ENCODE data around the gene ABCG4. TPM values are rescaled to one million over a fixed set of nuclear protein-coding genes. Genes with fewer than 3 reads are reported as not detected.

ABCG4 gene
- polyA plus RNA-seq (2013, experiment 1 of 2) = 0.31 TPM
- polyA plus RNA-seq (2013, experiment 2 of 2) = 0.36 TPM

GRCh38 chr11:119149018-119149785 is at the start of gene ABCG4:
Gene ABCG4, plus strand, starts transcription at chr11:119149052. Its CDS starts 914 bp downstream, at chr11:119149966.
- H3K4ac ChIP-seq (ENCODE audit: low read length) = no peak within 1 kb of the TSS
- peak within 1 kb of the TSS; percentile 44 for H2BK15ac ChIP-seq (ENCODE audit: low read length)
- peak within 1 kb of the TSS; percentile 43 for H2AK5ac ChIP-seq (ENCODE audit: low read depth, low read length)
- no peak within 1 kb of the TSS for H3K27ac ChIP-seq (replicated peaks; ENCODE audit: low read length)
- no peak within 1 kb of the TSS for H4K91ac ChIP-seq (ENCODE audit: low read depth, low read length, poor library complexity)
- H3K4me1 ChIP-seq (ENCODE audit: control insufficient read depth in 2 of 2, insufficient read depth in 1 of 2, low read depth in 1 of 2, low read length in 2 of 2) = peaks cover 3 to 14% of the 10 kb centered on the region in 2 donors
- H3K18ac ChIP-seq (ENCODE audit: low read length) = peak within 1 kb of the TSS; percentile 90
- H3K4me3 ChIP-seq (ENCODE audit: low read length in 2 of 2) = peak within 1 kb of the TSS; percentile 42 to 80
- DNase-seq (ENCODE audit: low spot score) = peak; percentile 35
- H2BK12ac ChIP-seq (ENCODE audit: low read length) = no peak within 1 kb of the TSS
- no peak within 1 kb of the TSS for H2BK120ac ChIP-seq (ENCODE audit: low read depth, low read length)
- peaks cover 3 to 85% (median 44%) of the 10 kb centered on the region in 3 experiments for H3K27me3 ChIP-seq (ENCODE audit: control insufficient read depth in 3 of 3, insufficient read depth in 3 of 3, low read depth in 1 of 3, low read length in 3 of 3)
- peak within 1 kb of the TSS; percentile 47 for H2BK5ac ChIP-seq (ENCODE audit: low read length)
- H3K4me2 ChIP-seq (ENCODE audit: insufficient read depth, low read length, poor library complexity, severe bottlenecking) = peak within 1 kb of the TSS; percentile 90
- H3K9me3 ChIP-seq (replicated peaks in 1 of 2; ENCODE audit: control insufficient read depth in 2 of 2, insufficient read depth in 1 of 2, low read depth in 1 of 2, low read length in 2 of 2) = no peaks in the 10 kb centered on the region
- no peaks in the 10 kb centered on the region for H3K36me3 ChIP-seq (replicated peaks in 1 of 2; ENCODE audit: control insufficient read depth in 2 of 2, insufficient read depth in 2 of 2, low read length in 2 of 2)
- peak within 1 kb of the TSS; percentile 82 for H3K9ac ChIP-seq (ENCODE audit: low read depth, low read length, poor library complexity)
- no peak within 1 kb of the TSS for H3K14ac ChIP-seq (ENCODE audit: low read length)
- no CpG with 5 or more reads among the region's 73 CpGs for WGBS, 2 donors (ENCODE audit: extremely low coverage in 2 of 2, insufficient read length in 2 of 2, insufficient replicate concordance in 1 of 2)
- H3K79me1 ChIP-seq (ENCODE audit: low read depth, low read length) = no peaks in the 10 kb centered on the region
- peak within 1 kb of the TSS; percentile 96 for H2AFZ ChIP-seq (ENCODE audit: low read length)
- H4K8ac ChIP-seq (ENCODE audit: low read depth, low read length) = no peak within 1 kb of the TSS
- peak within 1 kb of the TSS; percentile 76 for H3K23ac ChIP-seq (ENCODE audit: low read depth, low read length, poor library complexity)

GRCh38 chr11:119099711-119100110 is 49.1 kb upstream of the ABCG4 start:
- Histone ChIP-seq H3K27me3 (ENCODE audit: control insufficient read depth in 3 of 3, insufficient read depth in 3 of 3, low read depth in 1 of 3, low read length in 3 of 3) (no peaks in the 10 kb centered on the region), H3K18ac (ENCODE audit: low read length) (no peak overlapping the region), H3K9ac (ENCODE audit: low read depth, low read length, poor library complexity) (no peak overlapping the region), H3K79me1 (ENCODE audit: low read depth, low read length) (peaks cover 10% of the 10 kb centered on the region), H3K14ac (ENCODE audit: low read length) (no peak overlapping the region), H4K8ac (ENCODE audit: low read depth, low read length) (no peak overlapping the region), H2BK5ac (ENCODE audit: low read length) (no peak overlapping the region), H2BK15ac (ENCODE audit: low read length) (no peak overlapping the region), H4K91ac (ENCODE audit: low read depth, low read length, poor library complexity) (no peak overlapping the region), H3K27ac (replicated peaks; ENCODE audit: low read length) (no peak overlapping the region), H3K9me3 (replicated peaks in 1 of 2; ENCODE audit: control insufficient read depth in 2 of 2, insufficient read depth in 1 of 2, low read depth in 1 of 2, low read length in 2 of 2) (no peaks in the 10 kb centered on the region), H3K36me3 (replicated peaks in 1 of 2; ENCODE audit: control insufficient read depth in 2 of 2, insufficient read depth in 2 of 2, low read length in 2 of 2) (peaks cover 20 to 28% of the 10 kb centered on the region in 2 donors), H3K23ac (ENCODE audit: low read depth, low read length, poor library complexity) (no peak overlapping the region), H2BK120ac (ENCODE audit: low read depth, low read length) (no peak overlapping the region), H2AK5ac (ENCODE audit: low read depth, low read length) (no peak overlapping the region), H3K4me3 (ENCODE audit: low read length in 2 of 2) (no peak overlapping the region), H3K4me2 (ENCODE audit: insufficient read depth, low read length, poor library complexity, severe bottlenecking) (no peak overlapping the region), H2AFZ (ENCODE audit: low read length) (no peak overlapping the region), H3K4me1 (ENCODE audit: control insufficient read depth in 2 of 2, insufficient read depth in 1 of 2, low read depth in 1 of 2, low read length in 2 of 2) (peaks cover 9% of the 10 kb centered on the region in 2 donors), H3K4ac (ENCODE audit: low read length) (no peak overlapping the region), H2BK12ac (ENCODE audit: low read length) (no peak overlapping the region)
- no peak for DNase-seq (ENCODE audit: low spot score)
- no CpG with 5 or more reads among the region's 6 CpGs for WGBS, 2 donors (ENCODE audit: extremely low coverage in 2 of 2, insufficient read length in 2 of 2, insufficient replicate concordance in 1 of 2)

- no peak overlapping the region for H3K27ac ChIP-seq (replicated peaks; ENCODE audit: low read length)
- peak overlapping the region; percentile 69 for H2BK5ac ChIP-seq (ENCODE audit: low read length)
- H3K9ac ChIP-seq (ENCODE audit: low read depth, low read length, poor library complexity) = peak overlapping the region; percentile 81
- peak overlapping the region; percentile 6 for H2AK5ac ChIP-seq (ENCODE audit: low read depth, low read length)
- no peaks in the 10 kb centered on the region for H3K9me3 ChIP-seq (replicated peaks in 1 of 2; ENCODE audit: control insufficient read depth in 2 of 2, insufficient read depth in 1 of 2, low read depth in 1 of 2, low read length in 2 of 2)
- H3K4me1 ChIP-seq (ENCODE audit: control insufficient read depth in 2 of 2, insufficient read depth in 1 of 2, low read depth in 1 of 2, low read length in 2 of 2) = peaks cover 9% of the 10 kb centered on the region in 2 donors
- H4K8ac ChIP-seq (ENCODE audit: low read depth, low read length) = no peak overlapping the region
- no peak for DNase-seq (ENCODE audit: low spot score)
- peaks cover 20 to 28% of the 10 kb centered on the region in 2 donors for H3K36me3 ChIP-seq (replicated peaks in 1 of 2; ENCODE audit: control insufficient read depth in 2 of 2, insufficient read depth in 2 of 2, low read length in 2 of 2)
- peak overlapping the region; percentile 95 for H3K4me2 ChIP-seq (ENCODE audit: insufficient read depth, low read length, poor library complexity, severe bottlenecking)
- H3K4ac ChIP-seq (ENCODE audit: low read length) = no peak overlapping the region
- H2BK12ac ChIP-seq (ENCODE audit: low read length) = no peak overlapping the region
- no peaks in the 10 kb centered on the region for H3K27me3 ChIP-seq (ENCODE audit: control insufficient read depth in 3 of 3, insufficient read depth in 3 of 3, low read depth in 1 of 3, low read length in 3 of 3)
- H4K91ac ChIP-seq (ENCODE audit: low read depth, low read length, poor library complexity) = no peak overlapping the region
- H2BK120ac ChIP-seq (ENCODE audit: low read depth, low read length) = no peak overlapping the region
- H3K18ac ChIP-seq (ENCODE audit: low read length) = no peak overlapping the region
- no peak overlapping the region for H2AFZ ChIP-seq (ENCODE audit: low read length)
- H3K79me1 ChIP-seq (ENCODE audit: low read depth, low read length) = peaks cover 6% of the 10 kb centered on the region
- peak overlapping the region; percentile 73 to 86 for H3K4me3 ChIP-seq (ENCODE audit: low read length in 2 of 2)
- no CpG with 5 or more reads among the region's 11 CpGs for WGBS, 2 donors (ENCODE audit: extremely low coverage in 2 of 2, insufficient read length in 2 of 2, insufficient replicate concordance in 1 of 2)
- H3K14ac ChIP-seq (ENCODE audit: low read length) = no peak overlapping the region
- no peak overlapping the region for H3K23ac ChIP-seq (ENCODE audit: low read depth, low read length, poor library complexity)
- no peak overlapping the region for H2BK15ac ChIP-seq (ENCODE audit: low read length)
These were observed 48.4 kb upstream of the ABCG4 start for GRCh38 chr11:119100246-119100970.
